ENCODE results near the gene KRTAP9-1. TPM values are rescaled to one million over a fixed set of nuclear protein-coding genes. Genes with fewer than 3 reads are reported as not detected.
"Not testable (repeated sequence)": the region's sequence is repeated elsewhere in the genome, so short reads cannot be mapped to it uniquely, and the experiment has no call there.

Gene KRTAP9-1, protein sequence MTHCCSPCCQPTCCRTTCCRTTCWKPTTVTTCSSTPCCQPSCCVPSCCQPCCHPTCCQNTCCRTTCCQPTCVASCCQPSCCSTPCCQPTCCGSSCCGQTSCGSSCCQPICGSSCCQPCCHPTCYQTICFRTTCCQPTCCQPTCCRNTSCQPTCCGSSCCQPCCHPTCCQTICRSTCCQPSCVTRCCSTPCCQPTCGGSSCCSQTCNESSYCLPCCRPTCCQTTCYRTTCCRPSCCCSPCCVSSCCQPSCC
- not detected for polyA plus RNA-seq (ENCODE audit: insufficient read length in 3 of 3)

DNA sequence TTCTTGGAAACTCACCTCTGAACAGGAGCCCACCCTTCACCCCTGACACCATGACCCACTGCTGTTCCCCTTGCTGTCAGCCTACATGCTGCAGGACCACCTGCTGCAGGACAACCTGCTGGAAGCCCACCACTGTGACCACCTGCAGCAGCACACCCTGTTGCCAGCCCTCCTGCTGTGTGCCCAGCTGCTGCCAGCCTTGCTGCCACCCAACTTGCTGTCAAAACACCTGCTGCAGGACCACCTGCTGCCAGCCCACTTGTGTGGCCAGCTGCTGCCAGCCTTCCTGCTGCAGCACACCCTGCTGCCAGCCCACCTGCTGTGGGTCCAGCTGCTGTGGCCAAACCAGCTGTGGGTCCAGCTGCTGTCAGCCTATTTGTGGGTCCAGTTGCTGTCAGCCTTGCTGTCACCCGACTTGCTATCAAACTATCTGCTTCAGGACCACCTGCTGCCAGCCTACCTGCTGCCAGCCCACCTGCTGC is at the start of gene KRTAP9-1:
TSS of gene KRTAP9-1 (plus strand) at position 51 of the 482 bp plus-strand sequence. CDS start at position 51, 0 bp downstream.
- not testable (repeated sequence) for DNase-seq (ENCODE audit: low read depth in 3 of 3, low spot score in 2 of 3)

DNA sequence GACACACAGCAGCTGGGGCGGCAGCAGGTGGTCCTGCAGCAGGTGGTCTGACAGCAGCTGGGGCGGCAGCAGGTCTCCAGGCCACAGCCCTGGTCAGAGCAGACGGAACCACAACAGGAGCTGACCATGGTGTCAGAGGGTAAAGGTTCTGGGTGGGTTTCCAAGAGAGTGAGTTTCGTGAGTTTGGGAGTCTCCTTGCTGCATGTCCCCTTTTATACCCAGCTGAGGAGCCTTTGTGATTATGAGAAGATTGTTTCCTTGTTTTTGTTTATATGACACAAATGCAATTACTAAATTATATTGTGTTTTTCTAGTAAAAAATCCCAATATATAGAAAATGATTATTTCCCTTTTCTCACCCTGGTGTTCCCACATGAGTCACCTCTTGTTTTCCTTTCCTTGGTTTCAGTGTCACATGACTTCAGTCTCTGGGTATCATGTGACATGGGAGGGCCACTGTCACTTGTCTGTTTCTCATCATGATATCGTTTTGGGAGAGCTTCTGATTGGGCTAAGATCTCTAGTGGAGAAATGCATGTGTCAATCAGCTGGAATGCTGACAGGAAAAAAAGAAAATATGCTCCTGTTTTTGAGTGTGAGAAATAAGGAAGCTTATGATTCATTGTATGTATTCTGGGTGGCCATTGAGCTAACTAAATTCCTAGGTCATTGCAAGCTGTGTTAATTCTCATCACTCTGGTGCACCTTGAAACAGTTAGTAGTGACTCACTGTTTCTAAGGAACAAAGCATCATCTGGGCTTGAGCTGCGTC is 49.1 kb upstream of the KRTAP9-1 start, which contains the start of gene KRTAP4-6:
TSS of gene KRTAP4-6 (minus strand) at position 185 of the 772 bp plus-strand sequence. CDS start at position 128, 57 bp downstream.
- DNase-seq (ENCODE audit: low read depth in 3 of 3, low spot score in 2 of 3) = no peak

GRCh38 chr17:41141361-41141760 is 48.3 kb upstream of the KRTAP9-1 start:
- DNase-seq (ENCODE audit: low read depth in 3 of 3, low spot score in 2 of 3) = no peak

- no peak for DNase-seq (ENCODE audit: low read depth in 3 of 3, low spot score in 2 of 3)
These were observed 44.8 kb upstream of the KRTAP9-1 start for GRCh38 chr17:41144846-41145245.

- DNase-seq (ENCODE audit: low read depth in 3 of 3, low spot score in 2 of 3) = no peak
These were observed 44.4 kb upstream of the KRTAP9-1 start for GRCh38 chr17:41145261-41145660.

- no peak for DNase-seq (ENCODE audit: low read depth in 3 of 3, low spot score in 2 of 3)
These were observed 42.0 kb upstream of the KRTAP9-1 start for GRCh38 chr17:41147531-41148204.

DNA sequence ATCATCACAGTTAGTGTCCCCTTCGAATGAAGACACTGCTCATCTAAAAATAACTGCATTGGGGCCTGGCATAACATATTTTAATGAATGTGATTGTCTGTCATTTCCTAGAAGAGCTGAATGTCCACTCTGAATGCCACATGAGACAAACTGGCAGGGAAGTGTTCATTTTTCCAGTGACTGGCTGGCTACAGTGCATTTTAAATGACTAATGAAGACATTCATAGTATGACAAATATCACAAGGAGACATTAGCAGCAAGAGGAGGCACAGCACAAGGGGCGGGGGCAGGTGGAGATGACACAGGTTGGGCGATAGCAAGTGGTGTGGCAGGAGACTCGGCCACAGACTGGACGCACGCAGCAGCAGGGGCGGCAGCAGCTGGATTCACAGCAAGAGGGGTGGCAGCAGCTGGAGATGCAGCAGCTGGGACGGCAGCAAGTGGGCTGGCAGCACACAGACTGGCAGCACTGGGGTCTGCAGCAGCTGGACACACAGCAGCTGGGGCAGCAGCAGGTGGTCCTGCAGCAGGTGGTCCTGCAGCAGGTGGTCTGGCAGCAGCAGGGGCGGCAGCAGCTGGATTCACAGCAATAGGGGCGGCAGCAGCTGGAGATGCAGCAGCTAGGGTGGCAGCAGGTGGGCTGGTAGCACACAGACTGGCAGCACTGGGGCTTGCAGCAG is 40.6 kb upstream of the KRTAP9-1 start:
- not testable (repeated sequence) for DNase-seq (ENCODE audit: low read depth in 3 of 3, low spot score in 2 of 3)

- no peak for DNase-seq (ENCODE audit: low read depth in 3 of 3, low spot score in 2 of 3)
These were observed 40.1 kb upstream of the KRTAP9-1 start, which contains the start of gene KRTAP4-5 for GRCh38 chr17:41149652-41149985. TSS of gene KRTAP4-5 (minus strand) at chr17:41149825. CDS start at chr17:41149767, 58 bp downstream.

DNA sequence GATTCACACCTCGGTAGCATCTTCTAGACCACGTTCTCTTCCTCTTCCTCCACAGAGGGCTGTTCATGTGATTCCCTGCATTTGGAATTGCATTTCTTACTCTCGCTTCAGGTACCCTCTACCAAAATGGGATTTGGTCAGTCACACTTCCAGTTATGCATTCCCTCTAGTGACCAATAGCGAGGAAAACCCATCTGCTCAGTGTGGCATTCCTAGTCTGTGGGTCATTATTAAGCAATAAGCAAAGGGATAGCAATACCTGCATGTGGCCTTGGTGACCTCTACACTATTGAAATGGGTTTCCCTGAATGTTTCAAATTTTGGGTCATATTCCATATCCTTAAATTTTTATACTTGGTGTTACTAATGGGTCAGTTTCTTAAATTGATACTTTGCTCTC is 39.7 kb upstream of the KRTAP9-1 start:
- no peak for DNase-seq (ENCODE audit: low read depth in 3 of 3, low spot score in 2 of 3)

DNA sequence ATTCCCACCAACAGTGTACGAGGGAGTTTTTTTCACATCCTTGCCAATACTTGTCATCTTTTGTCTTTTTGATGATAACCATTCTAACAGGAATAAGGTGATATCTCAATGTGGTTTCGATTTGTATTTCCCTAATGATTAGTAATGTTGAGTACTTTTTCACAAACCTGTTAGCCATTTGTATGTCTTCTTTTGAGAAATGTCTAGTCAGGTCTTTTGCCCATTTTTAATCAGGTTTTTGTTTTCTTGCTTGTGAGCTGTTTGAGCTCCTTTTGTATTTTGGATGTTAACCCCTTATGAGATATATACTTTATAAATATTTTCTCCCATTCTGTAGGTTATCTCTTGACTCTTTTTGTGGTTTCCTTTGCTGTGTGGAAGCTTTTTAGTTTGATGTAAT is 38.2 kb upstream of the KRTAP9-1 start:
- no peak for DNase-seq (ENCODE audit: low read depth in 3 of 3, low spot score in 2 of 3)

- DNase-seq (ENCODE audit: low read depth in 3 of 3, low spot score in 2 of 3) = no peak
These were observed 35.8 kb upstream of the KRTAP9-1 start for GRCh38 chr17:41153856-41154255.

- DNase-seq (ENCODE audit: low read depth in 3 of 3, low spot score in 2 of 3) = not testable (repeated sequence)
These were observed 29.5 kb upstream of the KRTAP9-1 start for GRCh38 chr17:41160190-41160589.

DNA sequence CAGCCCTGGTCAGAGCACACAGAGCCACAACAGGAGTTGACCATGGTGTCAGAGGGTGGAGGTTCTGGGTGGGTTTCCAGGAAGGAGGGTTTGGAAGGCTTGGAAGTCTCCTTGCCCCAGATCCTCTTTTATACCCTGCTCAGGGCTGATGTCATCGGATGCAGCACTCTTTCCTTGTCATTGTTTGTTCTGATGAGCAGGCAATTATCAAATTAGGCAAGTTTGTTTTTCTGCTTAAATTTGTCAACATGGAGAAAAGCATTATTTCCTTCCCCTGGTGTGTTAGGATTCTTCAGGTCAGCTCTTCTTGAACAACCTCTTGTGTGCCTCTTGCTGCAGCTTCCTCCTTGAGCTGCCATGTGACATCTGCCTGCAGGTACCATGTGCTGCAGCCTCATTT is 29.0 kb upstream of the KRTAP9-1 start, which contains the start of gene KRTAP4-4:
TSS of gene KRTAP4-4 (minus strand) at position 101 of the 400 bp plus-strand sequence. CDS start at position 44, 57 bp downstream.
- no peak for DNase-seq (ENCODE audit: low read depth in 3 of 3, low spot score in 2 of 3)

DNA sequence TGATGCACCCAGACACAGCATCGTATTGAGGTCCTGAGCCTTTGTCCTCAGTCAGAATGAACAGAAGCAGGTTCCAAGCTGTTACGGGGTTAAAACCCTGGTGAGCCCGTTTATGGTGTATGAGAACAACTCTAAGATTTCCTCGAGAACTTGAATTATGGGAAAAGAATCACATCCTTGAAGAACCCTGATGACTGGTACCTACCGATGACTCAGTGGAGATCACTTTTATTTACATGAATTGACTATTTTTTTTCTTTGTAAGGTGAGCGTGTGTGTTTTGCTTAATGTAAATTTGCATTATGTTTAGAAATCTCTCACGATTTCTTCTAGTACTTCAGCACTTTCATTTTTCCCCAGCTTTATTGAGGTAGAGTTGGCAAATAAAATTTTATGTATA is 25.9 kb upstream of the KRTAP9-1 start:
- DNase-seq (ENCODE audit: low read depth in 3 of 3, low spot score in 2 of 3) = no peak

GRCh38 chr17:41167561-41167960 is 22.1 kb upstream of the KRTAP9-1 start:
- DNase-seq (ENCODE audit: low read depth in 3 of 3, low spot score in 2 of 3) = no peak

- no peak for DNase-seq (ENCODE audit: low read depth in 3 of 3, low spot score in 2 of 3)
These were observed 21.6 kb upstream of the KRTAP9-1 start, which contains the start of gene KRTAP4-3 for GRCh38 chr17:41168121-41168520. TSS of gene KRTAP4-3 (minus strand) at chr17:41168221. CDS start at chr17:41168172, 49 bp downstream.

DNA sequence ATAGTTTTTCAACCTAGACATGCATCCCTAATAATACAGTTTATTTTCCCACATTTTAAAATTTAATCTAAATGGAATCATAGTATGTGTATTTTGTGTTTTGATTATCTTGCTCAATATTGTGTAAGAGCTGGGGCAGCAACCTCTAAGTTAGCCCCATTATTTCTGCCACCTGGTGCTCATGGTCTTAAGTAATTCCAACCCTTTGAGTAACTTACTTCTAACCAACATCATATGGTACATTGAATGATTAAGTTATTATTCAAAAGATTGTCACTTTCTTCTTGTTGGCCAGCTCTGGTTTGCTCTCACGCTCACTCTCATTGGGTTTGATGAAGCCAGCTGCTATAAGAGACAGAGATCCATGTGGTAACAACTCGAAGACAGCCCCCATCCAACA is 17.8 kb upstream of the KRTAP9-1 start:
- no peak for DNase-seq (ENCODE audit: low read depth in 3 of 3, low spot score in 2 of 3)

DNA sequence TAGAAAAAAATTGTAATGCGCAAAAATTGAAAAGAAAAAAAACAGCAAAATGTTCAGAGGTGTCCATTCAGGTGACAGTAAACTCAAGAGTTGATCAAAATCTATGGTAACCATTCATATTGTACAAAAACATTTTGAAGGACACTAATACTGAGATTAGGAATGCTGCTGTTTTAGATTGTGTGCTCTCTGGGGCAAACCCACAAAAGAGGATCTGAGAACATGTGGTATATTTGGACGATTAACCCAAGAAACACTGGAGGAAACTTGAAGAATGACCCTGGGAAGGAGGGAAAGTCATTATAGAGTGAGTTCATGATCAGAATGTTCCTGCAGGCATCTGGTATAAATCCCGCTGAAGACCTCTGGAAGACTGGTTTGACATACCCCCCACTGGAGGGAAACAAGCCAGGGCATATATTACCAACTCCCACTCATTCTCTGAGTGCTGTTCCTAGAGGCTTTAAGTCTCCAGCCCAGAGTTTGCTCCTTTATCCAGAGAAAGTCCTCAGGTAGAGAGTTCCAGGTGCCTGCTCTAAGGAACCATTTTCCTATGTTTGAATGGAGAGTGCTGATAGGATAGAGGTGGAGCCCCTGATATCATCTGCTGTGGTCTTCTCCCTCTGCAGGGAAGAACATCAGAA is 12.8 kb upstream of the KRTAP9-1 start:
- DNase-seq (ENCODE audit: low read depth in 3 of 3, low spot score in 2 of 3) = no peak

- no peak for DNase-seq (ENCODE audit: low read depth in 3 of 3, low spot score in 2 of 3)
These were observed 11.9 kb upstream of the KRTAP9-1 start, which contains the start of gene KRTAP4-2 for GRCh38 chr17:41177727-41178271. TSS of gene KRTAP4-2 (minus strand) at chr17:41178221. CDS start at chr17:41178164, 57 bp downstream.

Data from right renal cortex interstitium (tissue), 3 donors.